ENCODE data around the gene MYOG. TPM values are rescaled to one million over a fixed set of nuclear protein-coding genes. Genes with fewer than 3 reads are reported as not detected.

The MYOG gene
- total and polyA plus RNA-seq, 2 of the 4 experiments (the other 2 are of a cell fraction), result not detected

- Histone ChIP-seq H3K9ac (ENCODE audit: low read depth, low read length) (no peak overlapping the region), H2AFZ (replicated peaks; ENCODE audit: low read length, poor library complexity) (no peak overlapping the region), H2AK9ac (replicated peaks; ENCODE audit: low read depth, low read length, poor library complexity) (no peak overlapping the region), H4K91ac (ENCODE audit: insufficient read depth, low read depth, low read length) (no peak overlapping the region), H3K4me1 (ENCODE audit: control insufficient read depth, insufficient read depth, low read length) (no peaks in the 10 kb centered on the region), H3K18ac (ENCODE audit: low read depth, low read length) (no peak overlapping the region), H2BK5ac (ENCODE audit: low read depth, low read length, poor library complexity, severe bottlenecking) (no peak overlapping the region), H2BK20ac (ENCODE audit: low read depth, low read length) (no peak overlapping the region), H3K4ac (ENCODE audit: low read depth, low read length) (no peak overlapping the region), H3K4me3 (ENCODE audit: insufficient read depth, low read depth, low read length) (no peak overlapping the region), H3K36me3 (ENCODE audit: control insufficient read depth, insufficient read depth, low read length) (no peaks in the 10 kb centered on the region), H2AK5ac (ENCODE audit: low read depth, low read length) (no peak overlapping the region), H4K8ac (ENCODE audit: low read depth in 2 of 2, low read length in 2 of 2) (no peak overlapping the region), H3K14ac (replicated peaks; ENCODE audit: low read depth, low read length) (no peak overlapping the region), H3K23ac (ENCODE audit: low read depth, low read length) (no peak overlapping the region), H3K9me3 (ENCODE audit: control insufficient read depth, insufficient read depth, low read length) (peaks cover 7% of the 10 kb centered on the region), H3K79me1 (ENCODE audit: low read depth in 1 of 2, low read length in 2 of 2) (no peaks in the 10 kb centered on the region), H2BK120ac (ENCODE audit: low read depth, low read length) (no peak overlapping the region), H3K27me3 (ENCODE audit: control insufficient read depth, insufficient read depth, low read length) (peaks cover 60% of the 10 kb centered on the region), H3K27ac (ENCODE audit: insufficient read depth, low read length) (no peak overlapping the region), H3K56ac (ENCODE audit: extremely low read depth, insufficient read depth, low read length) (no peak overlapping the region), H3K9me1 (ENCODE audit: insufficient read depth, low read length) (no peaks in the 10 kb centered on the region), H3K4me2 (ENCODE audit: low read depth, low read length) (no peak overlapping the region), H2BK15ac (ENCODE audit: low read depth, low read length) (no peak overlapping the region), H4K20me1 (ENCODE audit: insufficient read depth, low read length) (no peaks in the 10 kb centered on the region), H4K5ac (ENCODE audit: low read depth, low read length) (no peak overlapping the region)
- in situ Hi-C loops (cut with MboI; ENCODE audit: low sequenced_read_pairs), result no loop called here
- CTCF ChIA-PET, result no interaction called here
- no CpG with 5 or more reads among the region's 4 CpGs for WGBS, 2 experiments (ENCODE audit: extremely low coverage in 2 of 2, insufficient read length in 1 of 2)
- BruUV-seq (replicated peaks), result no TSS peak
- DNase-seq, result no peak
- no peak for ATAC-seq (ENCODE audit: low read depth)
- intact Hi-C loops (cut with micrococcal nuclease), result no loop called here
- POLR2A ChIA-PET (ENCODE audit: unreplicated experiment), result no interaction called here
- TF ChIP-seq RFX5 (IDR thresholded peaks at IDR 0.05; ENCODE audit: low read depth, low read length), result no peak
- TF ChIP-seq USF2 (IDR thresholded peaks at IDR 0.05; ENCODE audit: low read depth, low read length), result no peak
- TF ChIP-seq CEBPB (IDR thresholded peaks at IDR 0.05; ENCODE audit: low read depth, low read length), result no peak
- no peak for TF ChIP-seq RAD21 (IDR thresholded peaks at IDR 0.05; ENCODE audit: low read length)
- TF ChIP-seq POLR2A (IDR thresholded peaks at IDR 0.05; ENCODE audit: low read depth, low read length), result no peak
- TF ChIP-seq FOS (IDR thresholded peaks at IDR 0.05; ENCODE audit: low read depth, low read length), result no peak
- no peak for TF ChIP-seq MXI1 (IDR thresholded peaks at IDR 0.05; ENCODE audit: borderline replicate concordance, low read depth, low read length)
- dilution Hi-C loops (cut with HindIII; ENCODE audit: low sequenced_read_pairs, unreplicated experiment), result no loop called here
Measured at GRCh38 chr1:203091199-203091477, 5.3 kb upstream of the MYOG start.

Data from IMR-90 (cell line).